ENCODE data around the gene EVL.

EVL gene

DNA sequence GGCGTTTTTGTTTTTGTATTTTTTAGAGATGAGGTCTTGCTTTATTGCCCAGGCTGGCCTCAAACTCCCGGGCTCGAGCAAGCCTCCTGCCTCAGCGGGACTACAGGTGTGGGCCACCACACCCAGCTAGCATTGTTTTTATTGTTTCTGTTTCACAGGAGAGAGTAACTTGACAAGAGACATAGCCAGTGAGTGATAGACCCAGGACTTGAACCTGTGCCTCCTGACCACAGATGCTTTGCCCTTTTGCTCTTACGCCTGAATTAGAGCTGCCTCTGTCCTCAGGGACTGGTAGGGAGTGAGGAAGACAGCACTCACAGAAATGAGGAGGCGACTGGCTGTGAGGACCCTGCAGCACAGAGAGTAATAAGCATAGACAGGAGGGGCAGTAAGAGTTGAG is 2.3 kb downstream of the EVL start:
- DNase-seq: no peak

- DNase-seq: peak; percentile 71
Measured at GRCh38 chr14:100067971-100068959, 3.0 kb downstream of the EVL start.

DNA sequence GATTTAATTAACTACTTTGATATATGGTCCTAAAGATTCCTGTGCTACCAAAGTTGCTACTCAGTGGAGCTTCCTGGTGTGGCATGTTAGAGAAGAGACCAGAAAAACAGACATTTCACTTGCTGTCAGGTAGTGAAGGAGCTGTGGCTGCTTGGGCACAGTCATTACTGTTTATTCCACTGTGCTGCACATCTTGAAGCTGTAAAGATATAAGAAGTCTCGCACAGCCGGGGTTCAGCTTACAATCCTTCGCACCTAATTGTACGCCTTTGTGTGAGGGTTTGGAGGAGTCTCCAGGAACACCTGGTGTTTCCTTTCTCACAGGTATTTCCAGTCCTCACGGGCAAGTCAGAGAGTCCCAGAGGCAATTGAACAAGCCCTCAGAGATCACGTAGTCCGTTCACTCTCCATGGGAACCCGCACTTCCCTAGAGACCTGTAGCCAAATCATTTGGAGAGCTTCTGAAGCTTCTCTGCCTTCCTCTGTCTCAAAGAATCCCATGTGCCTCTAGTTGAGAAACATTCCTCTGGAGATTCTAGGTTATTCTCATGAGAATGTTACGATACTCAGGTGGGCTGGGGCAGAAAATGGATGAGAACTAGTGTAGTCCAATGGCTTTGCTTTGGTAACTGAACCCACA is 4.1 kb downstream of the EVL start:
- no peak for DNase-seq

DNA sequence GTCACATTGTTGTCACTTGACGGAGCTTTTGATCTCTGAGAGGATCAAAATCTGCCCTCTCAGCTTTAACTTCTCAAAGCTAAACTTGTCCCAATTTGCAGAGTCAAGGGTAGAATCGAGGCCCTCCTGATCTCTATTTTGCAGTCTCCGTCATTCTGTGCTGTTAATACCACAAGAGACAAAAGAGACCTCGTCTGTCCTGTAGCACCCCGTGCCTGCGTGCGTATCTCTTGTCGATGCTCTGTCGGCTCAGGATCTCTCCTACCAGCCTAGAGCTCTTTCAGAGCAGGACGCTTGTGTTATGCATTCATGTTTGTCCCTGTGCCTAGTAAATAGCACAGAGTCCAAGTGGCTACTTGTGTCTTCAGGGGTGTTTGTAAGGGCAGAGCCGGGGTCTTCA is 5.1 kb downstream of the EVL start:
- no peak for DNase-seq

DNA sequence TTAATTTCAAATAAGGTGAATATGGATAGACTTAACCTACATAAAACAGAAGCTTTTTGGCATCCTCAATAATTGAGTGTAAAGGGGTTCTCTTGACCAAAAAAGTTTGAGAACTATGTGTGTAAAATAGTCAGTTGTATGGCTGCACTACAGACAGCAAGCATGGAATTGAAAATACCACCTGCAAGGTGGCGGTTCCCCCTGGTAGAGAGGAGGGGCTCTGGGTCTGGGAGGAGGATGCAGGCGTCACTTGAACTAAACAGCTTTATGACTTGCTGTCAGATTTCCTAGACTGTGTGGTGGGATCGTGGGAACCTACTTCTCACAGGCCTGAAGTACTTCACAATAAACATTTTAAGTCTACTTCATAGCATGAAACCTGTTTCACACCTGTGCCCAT is 6.3 kb downstream of the EVL start:
- no peak for DNase-seq

GRCh38 chr14:100072783-100073346 is 7.6 kb downstream of the EVL start:
- peak; percentile 42 for DNase-seq

GRCh38 chr14:100073576-100074430 is 8.6 kb downstream of the EVL start:
- no peak for DNase-seq

DNA sequence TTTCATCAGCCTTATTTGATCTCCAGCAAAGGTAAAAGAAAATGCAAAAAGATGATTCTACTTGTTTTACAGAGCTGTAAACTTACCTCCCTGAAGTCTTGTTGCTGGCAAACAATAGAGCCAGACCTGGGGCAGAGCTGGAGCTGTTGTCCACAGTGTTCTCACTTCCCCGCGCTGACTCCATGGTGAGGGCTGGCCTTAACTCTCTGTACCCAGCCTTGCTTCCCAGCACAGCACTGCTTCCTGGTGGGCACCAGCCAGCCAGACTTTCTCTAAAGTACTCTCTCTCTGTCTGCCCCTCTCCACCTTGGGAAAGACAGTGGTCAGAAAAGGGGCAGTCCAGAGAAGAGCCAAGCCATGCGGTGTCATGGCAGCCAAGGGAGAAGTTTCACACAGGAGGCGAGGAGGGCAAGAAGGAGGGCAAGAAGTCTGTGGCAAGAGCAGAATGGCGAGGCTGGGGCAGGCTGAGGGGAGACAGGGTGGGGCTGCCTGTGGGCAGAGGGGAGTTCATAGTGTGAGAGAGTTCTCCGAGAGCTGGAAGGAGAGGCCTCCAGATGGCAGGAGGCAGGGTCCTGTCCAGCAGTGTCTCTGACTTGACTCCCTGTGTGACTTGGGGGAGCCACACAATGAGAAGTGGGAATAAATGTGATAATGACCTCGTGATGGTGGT is 9.3 kb downstream of the EVL start:
- no peak for DNase-seq

- no peak for DNase-seq
Measured at GRCh38 chr14:100075681-100076080, 10.5 kb downstream of the EVL start.

GRCh38 chr14:100076133-100076532 is 10.9 kb downstream of the EVL start:
- no peak for DNase-seq

GRCh38 chr14:100076606-100077005 is 11.4 kb downstream of the EVL start:
- no peak for DNase-seq

- DNase-seq: no peak
Measured at GRCh38 chr14:100077441-100077840, 12.2 kb downstream of the EVL start.

DNA sequence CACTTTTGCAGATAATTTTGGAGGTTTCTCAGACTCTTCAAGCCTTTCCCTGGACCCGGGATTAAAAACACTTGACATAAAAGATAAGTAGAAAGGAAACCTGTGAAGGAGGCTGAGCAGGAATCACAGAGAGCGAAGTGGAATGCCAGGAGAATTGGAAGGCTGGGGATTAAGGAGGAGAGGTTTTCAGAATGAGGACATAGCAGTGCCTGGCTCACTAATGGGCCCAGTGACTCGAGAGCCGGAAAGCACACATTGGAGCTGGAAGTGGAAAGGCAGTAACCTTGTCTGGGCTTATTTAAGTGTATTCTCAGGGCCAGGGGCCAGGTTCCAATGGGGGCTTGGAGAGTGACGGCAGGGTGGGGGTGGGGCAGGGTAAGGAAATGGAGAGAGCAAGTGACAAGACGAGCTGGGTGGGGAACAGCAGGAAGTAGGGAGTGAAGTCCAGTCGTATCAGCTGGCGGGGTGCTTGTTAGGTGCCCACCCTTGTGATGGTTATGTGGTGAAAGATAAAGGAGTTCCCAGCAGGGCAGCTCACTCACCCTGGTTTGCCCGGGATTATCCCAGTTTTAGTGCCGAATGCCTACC is 13.1 kb downstream of the EVL start:
- no peak for DNase-seq

DNA sequence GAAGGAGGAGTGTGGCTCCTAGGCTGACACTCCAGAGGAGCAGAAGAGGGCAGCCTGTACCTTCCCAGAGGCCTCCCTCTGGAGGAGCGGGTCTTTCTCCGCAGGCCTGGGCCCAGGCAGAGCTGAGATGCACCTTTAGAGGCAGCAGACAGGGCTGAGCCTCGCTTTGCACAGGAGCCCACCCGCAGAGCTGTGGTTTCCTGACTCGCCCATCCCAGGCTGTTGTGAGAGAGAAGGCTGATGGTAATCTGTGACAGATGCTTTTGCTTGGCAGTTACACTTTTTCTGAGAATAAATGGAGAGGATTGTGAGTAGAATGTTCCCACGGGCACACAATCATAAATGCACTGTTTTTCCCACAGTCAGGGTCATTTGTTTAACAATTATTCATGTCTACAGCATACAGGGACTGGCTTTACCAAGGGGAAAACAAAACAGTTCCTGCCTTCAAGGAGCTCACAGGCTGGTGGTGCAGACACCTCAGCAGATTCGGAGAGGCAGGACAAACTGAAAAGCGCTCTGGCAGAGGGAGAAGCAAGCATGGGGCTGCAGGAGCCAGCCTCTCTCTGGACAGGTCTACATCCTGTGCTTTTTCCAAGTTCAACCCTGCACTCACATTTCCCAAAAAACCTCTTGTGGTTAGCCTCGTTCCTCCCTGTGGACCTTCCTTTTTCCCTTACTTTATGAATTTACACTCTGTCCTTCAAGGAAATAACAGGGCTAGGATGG is 13.9 kb downstream of the EVL start:
- peak; percentile 76 for DNase-seq

DNA sequence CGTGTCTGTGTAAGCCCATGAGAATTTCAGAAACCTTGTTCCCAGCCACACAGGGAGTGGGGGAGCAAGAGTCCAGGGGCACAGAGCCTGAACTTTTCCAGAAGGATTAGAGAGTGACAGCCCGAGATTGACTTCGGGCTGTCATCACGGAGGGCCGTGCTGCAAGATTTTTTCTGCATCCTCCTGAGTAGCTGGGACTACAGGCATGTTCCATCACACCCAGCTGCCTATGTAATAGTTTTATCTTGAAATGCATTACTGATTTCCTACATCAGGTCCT is 14.4 kb downstream of the EVL start:
- no peak for DNase-seq

- no peak for DNase-seq
Measured at GRCh38 chr14:100080206-100080605, 15.0 kb downstream of the EVL start.

- no peak for DNase-seq
Measured at GRCh38 chr14:100081997-100082625, 16.9 kb downstream of the EVL start.

GRCh38 chr14:100082723-100083122 is 17.5 kb downstream of the EVL start:
- no peak for DNase-seq

GRCh38 chr14:100083706-100084105 is 18.5 kb downstream of the EVL start:
- no peak for DNase-seq

GRCh38 chr14:100084591-100084990 is 19.4 kb downstream of the EVL start:
- DNase-seq: no peak

DNA sequence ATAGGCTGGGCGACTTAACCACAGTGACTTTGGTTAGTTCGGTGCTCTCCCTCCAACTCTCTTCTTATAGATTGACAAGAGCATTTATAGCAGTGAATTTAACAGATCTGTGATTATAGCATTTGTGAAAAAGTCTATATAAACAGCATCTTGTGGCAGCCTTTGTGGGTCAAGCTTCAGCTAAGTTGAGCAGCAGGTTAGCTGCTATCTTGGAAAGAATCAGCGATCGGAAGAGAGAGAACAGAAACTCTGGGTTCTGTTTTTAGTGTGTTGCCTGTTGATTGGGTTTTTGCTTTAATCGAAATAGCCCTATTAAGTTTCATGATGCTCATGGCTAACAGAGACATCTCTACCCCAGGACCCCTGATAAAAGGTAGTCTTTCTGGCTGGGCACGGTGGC is 20.2 kb downstream of the EVL start:
- DNase-seq: no peak
